ENCODE results near the gene SYPL2.

The SYPL2 gene

GRCh38 chr1:109508001-109508872 is 41.9 kb downstream of the SYPL2 start:
- no peak for TF ChIP-seq CTCF (IDR thresholded peaks at IDR 0.05; ENCODE audit: poor library complexity, severe bottlenecking)
- Histone ChIP-seq H3K4me1 (ENCODE audit: insufficient read depth, poor library complexity, severe bottlenecking) (no peaks in the 10 kb centered on the region), H3K9me3 (ENCODE audit: severe bottlenecking) (no peaks in the 10 kb centered on the region), H3K27me3 (ENCODE audit: insufficient read depth, poor library complexity, severe bottlenecking) (no peaks in the 10 kb centered on the region), H3K4me3 (ENCODE audit: severe bottlenecking) (no peak overlapping the region), H3K27ac (ENCODE audit: poor library complexity, severe bottlenecking) (no peak overlapping the region), H3K36me3 (ENCODE audit: low read depth) (no peaks in the 10 kb centered on the region)
- DNase-seq (ENCODE audit: low spot score) = no peak
- ATAC-seq (ENCODE audit: low read depth) = no peak

- Histone ChIP-seq H3K36me3 (ENCODE audit: low read depth) (no peaks in the 10 kb centered on the region), H3K27me3 (ENCODE audit: insufficient read depth, poor library complexity, severe bottlenecking) (no peaks in the 10 kb centered on the region), H3K4me1 (ENCODE audit: insufficient read depth, poor library complexity, severe bottlenecking) (no peaks in the 10 kb centered on the region), H3K4me3 (ENCODE audit: severe bottlenecking) (peak overlapping the region; percentile 49), H3K27ac (ENCODE audit: poor library complexity, severe bottlenecking) (no peak overlapping the region), H3K9me3 (ENCODE audit: severe bottlenecking) (no peaks in the 10 kb centered on the region)
- ATAC-seq (ENCODE audit: low read depth) (no peak), DNase-seq (ENCODE audit: low spot score) (no peak)
- TF ChIP-seq CTCF (IDR thresholded peaks at IDR 0.05; ENCODE audit: poor library complexity, severe bottlenecking) = no peak
Measured at GRCh38 chr1:109508873-109509175, 42.5 kb downstream of the SYPL2 start.

- DNase-seq (ENCODE audit: low spot score) (no peak), ATAC-seq (ENCODE audit: low read depth) (peak; percentile 64)
- no peaks in the 10 kb centered on the region for H3K36me3 ChIP-seq (ENCODE audit: low read depth)
- H3K27me3 ChIP-seq (ENCODE audit: insufficient read depth, poor library complexity, severe bottlenecking) = no peaks in the 10 kb centered on the region
- H3K27ac ChIP-seq (ENCODE audit: poor library complexity, severe bottlenecking) = no peak within 1 kb of the TSS
- no peaks in the 10 kb centered on the region for H3K4me1 ChIP-seq (ENCODE audit: insufficient read depth, poor library complexity, severe bottlenecking)
- peak within 1 kb of the TSS; percentile 49 for H3K4me3 ChIP-seq (ENCODE audit: severe bottlenecking)
- no peak for TF ChIP-seq CTCF (IDR thresholded peaks at IDR 0.05; ENCODE audit: poor library complexity, severe bottlenecking)
- no peaks in the 10 kb centered on the region for H3K9me3 ChIP-seq (ENCODE audit: severe bottlenecking)
Measured at GRCh38 chr1:109509176-109510134, 43.1 kb downstream of the SYPL2 start, which contains the start of gene AMIGO1. Gene AMIGO1 (minus strand): TSS chr1:109509727. CDS start chr1:109508912, 815 bp downstream.

- H3K4me1 ChIP-seq (ENCODE audit: insufficient read depth, poor library complexity, severe bottlenecking) = no peaks in the 10 kb centered on the region
- H3K36me3 ChIP-seq (ENCODE audit: low read depth) = no peaks in the 10 kb centered on the region
- H3K27ac ChIP-seq (ENCODE audit: poor library complexity, severe bottlenecking) = no peak overlapping the region
- no peaks in the 10 kb centered on the region for H3K27me3 ChIP-seq (ENCODE audit: insufficient read depth, poor library complexity, severe bottlenecking)
- no peak for TF ChIP-seq CTCF (IDR thresholded peaks at IDR 0.05; ENCODE audit: poor library complexity, severe bottlenecking)
- no peak for ATAC-seq (ENCODE audit: low read depth)
- DNase-seq (ENCODE audit: low spot score) = no peak
- no peaks in the 10 kb centered on the region for H3K9me3 ChIP-seq (ENCODE audit: severe bottlenecking)
- no peak overlapping the region for H3K4me3 ChIP-seq (ENCODE audit: severe bottlenecking)
Measured at GRCh38 chr1:109513110-109513710, 46.9 kb downstream of the SYPL2 start.

All from RWPE2 (cell line).